SH-SY5Y (cell line): ENCODE measurements around the gene RASGRF2.

ENCODE experiments used
- GATA2 ChIP-seq: IDR thresholded peaks from 2 replicates; pipeline ENCODE4 v1.6.1; 2011; ENCODE audit warnings: mild to moderate bottlenecking, low read depth, low read length
- GATA3 ChIP-seq: IDR thresholded peaks from 2 replicates; pipeline ENCODE4 v1.6.1; 2011; ENCODE audit warnings: low read depth, mild to moderate bottlenecking, low read length, moderate library complexity

- TF ChIP-seq GATA2, result no peak
- TF ChIP-seq GATA3, result no peak
These were observed 38.4 kb downstream of the RASGRF2 start for GRCh38 chr5:80998590-80998979.
